HG03378 (cell line): ENCODE measurements around the gene CTNND2.

Experiments used
- ATAC-seq: cut with Tn5 transposase; IDR thresholded peaks from one replicate; pipeline ENCODE4 v1.9.1; 2021; ENCODE audit warnings: mild to moderate bottlenecking, moderate library complexity; ENCODE audit not compliant: unreplicated experiment

CTNND2 gene, protein sequence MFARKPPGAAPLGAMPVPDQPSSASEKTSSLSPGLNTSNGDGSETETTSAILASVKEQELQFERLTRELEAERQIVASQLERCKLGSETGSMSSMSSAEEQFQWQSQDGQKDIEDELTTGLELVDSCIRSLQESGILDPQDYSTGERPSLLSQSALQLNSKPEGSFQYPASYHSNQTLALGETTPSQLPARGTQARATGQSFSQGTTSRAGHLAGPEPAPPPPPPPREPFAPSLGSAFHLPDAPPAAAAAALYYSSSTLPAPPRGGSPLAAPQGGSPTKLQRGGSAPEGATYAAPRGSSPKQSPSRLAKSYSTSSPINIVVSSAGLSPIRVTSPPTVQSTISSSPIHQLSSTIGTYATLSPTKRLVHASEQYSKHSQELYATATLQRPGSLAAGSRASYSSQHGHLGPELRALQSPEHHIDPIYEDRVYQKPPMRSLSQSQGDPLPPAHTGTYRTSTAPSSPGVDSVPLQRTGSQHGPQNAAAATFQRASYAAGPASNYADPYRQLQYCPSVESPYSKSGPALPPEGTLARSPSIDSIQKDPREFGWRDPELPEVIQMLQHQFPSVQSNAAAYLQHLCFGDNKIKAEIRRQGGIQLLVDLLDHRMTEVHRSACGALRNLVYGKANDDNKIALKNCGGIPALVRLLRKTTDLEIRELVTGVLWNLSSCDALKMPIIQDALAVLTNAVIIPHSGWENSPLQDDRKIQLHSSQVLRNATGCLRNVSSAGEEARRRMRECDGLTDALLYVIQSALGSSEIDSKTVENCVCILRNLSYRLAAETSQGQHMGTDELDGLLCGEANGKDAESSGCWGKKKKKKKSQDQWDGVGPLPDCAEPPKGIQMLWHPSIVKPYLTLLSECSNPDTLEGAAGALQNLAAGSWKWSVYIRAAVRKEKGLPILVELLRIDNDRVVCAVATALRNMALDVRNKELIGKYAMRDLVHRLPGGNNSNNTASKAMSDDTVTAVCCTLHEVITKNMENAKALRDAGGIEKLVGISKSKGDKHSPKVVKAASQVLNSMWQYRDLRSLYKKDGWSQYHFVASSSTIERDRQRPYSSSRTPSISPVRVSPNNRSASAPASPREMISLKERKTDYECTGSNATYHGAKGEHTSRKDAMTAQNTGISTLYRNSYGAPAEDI (N-terminal part only)

DNA sequence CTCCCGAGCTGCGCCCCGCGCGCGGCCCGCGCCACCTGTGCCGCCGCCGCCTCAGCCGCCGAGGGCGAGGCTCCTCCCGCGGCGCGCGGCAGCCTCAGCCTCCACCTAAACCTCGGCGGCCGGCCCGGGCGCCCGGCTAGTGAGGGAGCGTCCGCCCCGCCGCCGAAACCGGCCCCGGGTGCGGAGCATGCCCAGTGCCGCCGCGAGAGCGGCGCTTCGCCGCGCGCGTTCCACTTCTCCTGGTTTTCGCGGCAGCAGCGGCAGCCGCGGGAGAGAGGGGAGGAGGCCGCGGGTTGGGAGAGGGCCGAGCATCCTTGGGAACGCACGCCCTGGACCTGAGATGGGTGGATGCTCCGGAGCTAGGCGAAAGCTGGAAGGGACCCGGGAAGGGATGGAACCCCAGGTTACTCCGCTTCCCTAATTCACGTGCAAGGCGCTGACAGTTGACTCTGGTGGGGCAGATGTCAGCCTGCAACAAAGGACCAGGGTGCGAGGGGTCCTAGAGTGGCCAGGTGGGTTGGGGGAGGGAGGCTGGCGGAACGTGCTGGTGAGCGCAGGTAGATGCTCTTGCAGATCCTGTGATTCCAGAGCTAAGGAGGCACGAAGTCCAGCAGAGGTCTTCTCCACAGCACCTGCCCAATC is at the start of gene CTNND2:
Gene CTNND2 (minus strand): TSS at position 182 of the 642 bp plus-strand sequence. CDS start 593 bp downstream, outside the sequence.
- ATAC-seq: no peak

DNA sequence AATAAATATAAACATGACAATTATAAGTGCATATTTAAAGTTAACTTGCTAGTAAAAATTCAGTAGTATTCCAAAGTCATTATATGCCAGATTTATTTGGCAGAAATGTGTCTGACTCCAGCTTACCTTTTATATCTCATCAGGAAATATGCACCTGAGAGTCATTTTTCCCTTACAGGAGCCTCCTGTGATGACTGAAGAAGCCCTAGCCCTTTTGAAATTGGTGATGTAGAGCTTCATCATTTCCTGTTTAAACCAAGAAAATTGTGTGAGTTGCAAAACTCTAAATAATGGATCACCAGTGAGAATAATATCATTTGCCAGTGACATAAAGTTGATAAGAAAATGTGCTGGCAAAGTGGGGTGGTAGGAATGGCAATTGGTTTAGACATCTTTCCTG is 42.1 kb upstream of the CTNND2 start:
- no peak for ATAC-seq

DNA sequence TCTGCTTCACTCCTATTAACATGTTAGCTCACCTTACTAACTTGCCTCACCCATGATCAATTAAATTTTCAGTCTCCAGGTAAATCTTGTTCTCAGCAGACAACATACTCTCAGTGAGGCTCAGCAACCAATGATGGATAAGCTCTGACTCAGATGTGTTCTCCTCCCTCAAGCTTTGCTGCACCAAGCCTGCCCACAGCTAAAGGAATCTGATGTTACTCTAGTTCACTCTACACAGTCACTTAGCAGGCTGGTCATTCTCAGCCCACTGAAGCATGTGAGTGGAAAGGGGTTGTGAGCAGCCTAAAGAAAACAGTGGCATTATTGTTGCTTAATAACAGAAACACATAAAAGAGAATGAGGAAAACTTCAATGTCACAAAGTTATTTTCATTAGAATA is 37.3 kb upstream of the CTNND2 start:
- ATAC-seq: no peak

DNA sequence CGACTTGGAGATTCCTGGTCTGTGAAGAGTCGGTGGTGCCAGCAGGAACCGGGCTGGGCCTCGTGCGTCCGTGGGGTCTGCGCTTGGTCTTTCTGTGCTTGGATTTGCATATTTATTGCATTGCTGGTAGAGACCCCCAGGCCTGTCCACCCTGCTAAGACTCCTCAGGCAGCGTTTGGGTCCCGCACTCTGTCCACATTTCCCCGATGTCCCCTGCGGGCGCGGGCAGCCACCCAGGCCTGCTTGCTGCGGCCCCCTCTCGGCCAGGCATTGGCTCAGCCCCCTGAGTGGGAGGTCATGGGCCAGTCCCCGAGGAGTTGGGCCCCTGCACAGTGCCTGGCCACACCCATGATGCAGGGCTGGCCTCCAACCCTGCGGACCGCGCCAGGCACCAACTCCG is 27.4 kb upstream of the CTNND2 start:
- ATAC-seq: no peak

DNA sequence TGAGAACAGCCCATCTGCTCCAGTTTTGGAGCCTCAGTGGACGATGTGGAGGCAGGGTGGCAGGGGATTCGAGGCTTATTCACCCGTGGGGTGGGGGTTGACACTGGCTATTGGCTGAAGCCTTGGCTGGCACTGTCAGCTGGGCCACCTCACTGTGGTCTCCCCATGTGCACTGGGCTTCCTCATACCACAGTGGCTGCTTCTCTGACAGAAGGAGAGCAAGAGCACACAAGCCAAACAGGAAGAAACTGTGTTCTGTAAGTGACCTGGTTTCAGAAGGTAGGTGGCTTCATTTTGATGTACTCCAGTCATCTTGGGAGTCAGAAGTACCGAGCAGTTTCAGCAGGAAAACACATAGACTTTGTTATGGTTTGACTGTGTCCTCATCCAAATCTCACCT is 24.7 kb upstream of the CTNND2 start:
- ATAC-seq: no peak

DNA sequence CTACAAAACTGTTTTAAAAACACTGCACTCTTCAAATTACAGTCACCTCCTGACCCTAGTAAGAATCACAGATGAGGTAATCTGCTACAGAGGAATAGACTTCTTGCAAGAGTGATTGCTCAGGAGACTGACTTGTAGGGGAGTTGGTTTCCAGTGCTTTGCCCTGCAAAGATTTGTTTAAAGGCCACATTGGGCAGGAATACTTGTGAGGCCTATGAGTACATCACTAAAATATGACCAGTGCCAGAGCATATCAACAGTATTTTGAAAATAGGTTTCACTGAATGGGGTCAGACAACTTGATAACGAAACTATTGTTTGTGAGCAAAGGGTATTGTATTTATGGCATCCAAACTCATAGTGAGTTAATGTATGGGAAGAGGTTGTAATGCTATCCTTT is 21.5 kb upstream of the CTNND2 start:
- no peak for ATAC-seq

DNA sequence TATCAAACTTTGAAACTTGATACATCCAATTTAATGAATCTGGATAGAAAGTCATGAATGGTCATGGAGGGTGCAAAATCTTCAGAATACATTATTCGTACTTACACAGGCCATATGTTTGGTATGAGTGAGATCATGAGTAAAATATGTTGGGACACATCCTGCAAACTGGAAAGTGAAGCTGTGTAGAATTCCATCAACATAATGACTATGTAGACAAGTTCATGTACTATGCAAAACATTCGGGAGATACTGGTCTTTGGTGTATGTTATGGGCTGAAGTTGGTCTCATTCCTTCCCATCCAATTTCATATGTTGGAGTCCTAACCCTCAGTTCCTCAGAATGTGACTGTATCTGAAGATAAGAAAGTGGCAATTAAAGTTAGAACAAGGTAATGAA is 18.1 kb upstream of the CTNND2 start:
- ATAC-seq: no peak

DNA sequence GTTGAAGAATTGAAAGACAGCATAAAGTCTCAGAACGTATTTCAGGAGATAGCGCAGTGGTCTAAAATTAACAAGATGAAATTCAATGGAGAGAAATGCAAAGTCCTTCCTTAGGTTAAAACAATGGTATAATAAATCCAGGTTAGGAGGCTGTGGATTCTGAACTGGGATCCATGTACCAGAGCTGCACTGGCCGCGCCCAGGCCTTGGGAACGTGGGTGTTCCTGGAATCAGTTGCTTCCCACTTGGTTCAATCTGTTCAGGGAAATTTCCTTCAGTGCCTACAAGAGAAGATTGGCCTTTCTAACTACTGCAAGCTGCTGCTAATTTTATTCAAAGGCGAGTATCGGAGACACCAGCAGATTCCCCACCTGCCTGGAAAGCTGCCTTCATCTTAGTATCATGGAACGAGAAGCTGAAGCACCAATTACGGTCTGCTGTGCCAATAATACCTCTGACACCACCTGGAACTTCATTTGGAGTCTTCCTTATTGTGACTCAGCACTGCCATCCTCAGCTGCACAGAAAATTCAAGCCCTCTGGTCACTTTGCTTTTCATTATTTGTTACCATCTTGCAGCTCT is 14.3 kb upstream of the CTNND2 start:
- no peak for ATAC-seq

DNA sequence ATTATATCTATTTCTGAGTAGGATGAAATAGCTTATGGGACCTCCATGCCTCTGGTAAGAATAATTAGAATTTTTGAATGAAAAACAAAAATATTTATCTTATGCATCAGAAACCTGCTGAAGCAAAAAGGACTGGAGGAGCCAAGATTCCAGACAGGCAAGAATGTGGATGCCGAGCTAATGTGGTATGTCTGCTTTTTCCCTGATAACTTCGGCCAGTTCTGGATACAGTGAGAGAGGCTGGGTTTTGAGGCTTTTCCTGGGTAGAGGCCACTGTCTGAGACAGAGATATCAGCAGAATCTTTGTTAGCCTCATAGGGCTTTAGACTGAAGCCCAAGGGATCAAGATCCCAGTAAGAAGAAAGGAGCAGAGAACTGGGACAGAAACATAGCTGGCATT is 5.2 kb upstream of the CTNND2 start:
- no peak for ATAC-seq

DNA sequence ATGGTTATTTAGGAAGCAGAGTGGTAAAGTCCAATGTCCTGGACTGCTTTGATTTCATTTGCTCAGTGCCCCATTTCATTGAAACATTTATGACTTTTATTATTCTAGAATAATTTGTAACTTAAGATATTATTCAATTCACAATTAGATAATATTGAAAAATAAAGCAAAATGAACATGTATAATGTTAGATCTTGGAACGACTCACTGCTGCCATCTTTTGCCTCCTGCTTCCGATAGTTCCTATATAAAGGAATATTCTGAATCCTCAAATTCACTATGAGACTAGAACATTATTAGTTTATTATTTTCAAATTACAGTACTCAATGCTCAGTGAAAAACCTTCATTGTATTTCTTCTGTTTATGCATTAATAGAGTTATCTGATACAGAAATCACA is 2.3 kb upstream of the CTNND2 start:
- ATAC-seq: no peak

DNA sequence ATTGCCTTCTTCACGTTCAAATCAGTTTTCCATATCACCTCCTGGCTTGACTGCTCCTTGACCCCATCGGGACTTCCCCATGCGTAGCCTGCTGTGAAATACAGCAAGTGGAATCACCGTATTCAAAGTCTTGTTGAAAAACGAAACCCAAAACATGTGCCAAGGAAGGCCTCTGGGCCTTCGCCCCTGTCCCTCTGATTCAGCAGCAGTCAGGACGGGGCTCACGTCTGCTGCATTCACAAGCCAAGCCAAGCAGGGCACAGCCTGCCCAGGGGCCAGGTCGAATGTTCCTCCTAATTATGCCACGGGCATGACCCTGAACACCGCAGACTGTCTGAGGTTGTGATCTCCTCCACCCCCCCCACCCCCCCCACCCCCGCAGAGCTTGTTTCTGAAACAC is 960 bp upstream of the CTNND2 start:
- no peak for ATAC-seq

DNA sequence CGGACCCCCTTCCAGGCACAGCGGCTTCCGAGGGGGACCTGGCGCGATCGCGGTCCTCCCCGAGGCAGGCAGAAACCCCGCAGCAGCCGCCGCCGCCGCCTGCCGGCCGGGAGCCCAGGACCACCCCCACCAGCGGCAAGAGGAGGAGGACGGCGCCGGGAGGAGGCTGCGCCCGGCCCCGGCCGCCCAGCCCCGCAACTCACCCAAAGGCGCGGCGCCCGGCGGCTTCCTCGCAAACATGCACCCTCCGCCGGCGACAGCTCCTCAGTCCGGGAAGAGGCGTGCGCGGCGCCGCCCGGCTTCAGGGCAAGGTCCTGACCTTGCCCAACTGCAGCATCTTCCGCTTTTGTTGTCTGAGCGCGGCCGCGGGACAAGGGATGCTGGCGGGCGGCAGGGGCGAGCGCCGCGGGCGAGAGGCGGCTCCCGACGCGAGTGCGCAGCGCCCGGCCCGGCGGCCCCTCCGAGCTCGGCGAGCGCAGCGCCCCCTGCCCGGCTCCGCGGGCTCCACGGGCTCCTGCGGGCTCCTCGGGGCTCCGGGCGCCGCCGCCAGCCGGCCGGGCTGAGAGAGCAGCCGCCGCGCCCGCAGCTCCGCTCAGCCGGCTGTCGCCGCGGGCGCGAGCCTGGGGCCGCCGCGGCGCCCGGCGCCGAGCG is 507 bp downstream of the CTNND2 start:
- ATAC-seq: no peak

DNA sequence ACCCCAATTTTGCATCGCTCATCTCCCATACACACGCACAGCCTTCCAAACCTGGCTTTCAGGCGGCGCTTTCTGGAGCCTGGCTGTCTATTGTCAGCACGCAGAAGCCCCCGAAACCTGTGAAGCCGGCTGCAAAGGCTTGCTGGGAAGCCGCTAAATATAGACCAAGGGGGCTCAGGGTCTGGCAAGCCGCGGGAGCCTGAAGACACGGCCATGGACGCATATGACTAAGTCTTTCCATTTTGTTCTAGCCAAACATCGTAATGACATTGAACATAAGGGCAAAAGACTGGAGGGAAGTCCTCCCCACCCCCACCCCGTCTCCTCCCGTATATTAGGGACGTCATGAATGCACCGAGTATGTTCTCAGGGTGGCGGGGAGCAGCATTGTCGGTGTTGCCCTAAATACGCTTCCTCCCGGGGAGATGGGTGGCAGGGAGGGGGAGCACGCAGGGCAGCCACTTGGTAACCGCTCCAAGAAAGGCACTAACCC is 1.1 kb downstream of the CTNND2 start:
- ATAC-seq: no peak

DNA sequence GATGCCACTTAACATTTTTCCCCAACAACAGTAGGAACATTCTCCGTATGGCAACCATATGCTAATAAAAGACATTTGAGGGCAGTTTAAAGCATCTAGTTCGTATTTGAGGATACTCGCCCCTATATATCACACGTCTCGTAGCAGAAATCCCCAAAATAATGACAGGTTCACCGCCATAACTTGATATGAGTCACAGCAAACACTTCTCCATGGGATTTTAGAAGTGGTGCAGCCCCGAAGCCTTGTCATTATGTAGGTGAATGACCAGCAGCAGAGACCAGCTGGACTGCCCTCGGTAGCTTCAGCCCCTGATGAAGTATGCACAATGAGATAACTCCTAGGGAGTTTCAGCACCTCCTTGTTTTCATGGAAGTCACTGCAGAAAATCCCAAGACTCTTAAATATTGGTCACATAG is 2.0 kb downstream of the CTNND2 start:
- ATAC-seq: no peak

DNA sequence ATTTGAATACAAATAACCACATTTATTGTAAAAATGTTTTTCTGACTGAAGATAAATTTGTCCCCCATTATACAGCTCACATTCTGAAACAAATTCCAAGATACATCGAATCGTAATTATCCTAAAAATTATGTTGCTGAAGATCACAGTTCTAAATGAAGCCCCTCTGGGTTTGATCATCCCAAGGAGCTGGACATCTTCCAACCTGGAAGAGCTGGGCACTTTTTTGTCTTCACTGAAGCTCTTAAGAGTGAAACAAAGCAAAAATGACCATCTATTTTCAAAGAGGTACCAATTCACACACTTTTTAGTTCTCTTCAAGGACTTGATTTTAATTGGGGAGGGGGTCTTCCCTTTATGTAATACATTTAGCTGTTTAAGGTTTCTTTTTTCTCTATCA is 5.5 kb downstream of the CTNND2 start:
- ATAC-seq: no peak

DNA sequence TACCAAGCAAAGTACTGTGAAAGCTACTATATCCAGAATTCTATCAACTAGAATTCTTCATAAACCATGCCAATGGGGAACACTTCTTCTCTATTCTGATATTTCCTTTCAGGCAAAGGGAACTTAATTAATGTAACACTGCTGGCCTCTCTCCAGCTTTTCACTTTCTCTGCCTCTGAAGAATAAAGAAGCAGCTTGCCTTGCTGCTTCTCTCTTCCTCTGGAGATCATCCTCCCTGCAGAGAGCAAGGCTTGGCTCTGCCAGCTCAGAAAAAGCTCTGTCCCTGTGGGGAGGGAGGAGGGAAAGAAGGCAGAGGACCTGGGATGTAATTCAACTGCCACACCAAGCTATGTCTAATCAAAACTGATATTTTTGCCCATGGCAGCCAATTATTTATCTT is 6.5 kb downstream of the CTNND2 start:
- no peak for ATAC-seq

DNA sequence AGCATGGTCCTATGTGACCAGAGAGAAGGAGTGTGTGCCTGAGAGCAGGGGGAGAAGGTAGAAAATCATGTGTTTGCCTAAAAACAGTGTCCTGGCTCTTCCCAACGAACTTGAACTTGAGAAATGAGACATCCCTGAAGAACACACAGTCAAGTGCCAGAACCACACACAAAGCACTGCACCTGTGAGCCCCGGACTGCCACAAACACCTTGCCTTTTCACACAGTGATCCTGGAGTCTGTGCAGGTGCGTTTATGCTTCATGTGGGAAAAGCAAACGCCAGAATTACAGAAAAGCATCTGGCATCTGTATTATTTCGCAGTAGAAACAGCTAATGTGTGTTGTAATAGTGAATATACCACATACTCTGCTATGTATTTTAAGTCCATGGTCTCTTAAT is 9.3 kb downstream of the CTNND2 start:
- ATAC-seq: no peak

DNA sequence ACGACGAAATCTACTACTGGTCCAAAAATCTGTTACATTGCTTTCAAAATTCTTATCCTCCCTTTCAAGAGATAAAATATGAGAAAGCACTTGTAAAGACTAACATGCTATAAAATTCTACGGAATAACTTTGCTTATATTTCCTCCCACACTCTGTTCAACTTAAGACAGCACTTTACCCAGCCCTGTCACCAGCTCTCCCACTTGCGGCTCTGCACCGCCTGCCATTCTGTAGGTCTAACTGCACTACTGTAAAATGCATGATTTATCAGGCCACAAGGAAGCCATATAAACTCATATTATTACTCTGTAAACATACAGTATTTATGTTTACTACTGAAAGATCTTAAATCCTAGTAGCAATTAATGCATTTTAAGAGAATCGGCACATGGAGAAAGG is 11.4 kb downstream of the CTNND2 start:
- ATAC-seq: no peak

DNA sequence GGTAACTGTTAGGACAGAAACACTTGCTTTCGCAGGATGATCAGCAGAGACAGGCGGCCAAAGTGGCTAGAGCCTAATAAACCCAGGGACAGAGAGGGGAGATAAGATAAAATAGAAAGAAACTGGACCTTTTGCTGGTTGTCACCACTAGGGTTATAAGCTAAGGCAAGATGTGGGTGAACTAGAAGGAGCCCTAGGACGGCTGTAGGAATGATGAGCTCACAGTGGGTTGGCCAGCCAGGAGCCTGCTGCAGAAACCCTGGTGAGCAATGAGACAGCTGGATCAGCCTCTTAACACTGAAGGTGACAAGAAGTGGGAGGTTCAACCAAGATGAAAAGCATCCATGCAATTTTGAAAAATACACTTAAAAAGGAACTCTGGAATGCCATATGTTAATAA is 13.5 kb downstream of the CTNND2 start:
- ATAC-seq: no peak

DNA sequence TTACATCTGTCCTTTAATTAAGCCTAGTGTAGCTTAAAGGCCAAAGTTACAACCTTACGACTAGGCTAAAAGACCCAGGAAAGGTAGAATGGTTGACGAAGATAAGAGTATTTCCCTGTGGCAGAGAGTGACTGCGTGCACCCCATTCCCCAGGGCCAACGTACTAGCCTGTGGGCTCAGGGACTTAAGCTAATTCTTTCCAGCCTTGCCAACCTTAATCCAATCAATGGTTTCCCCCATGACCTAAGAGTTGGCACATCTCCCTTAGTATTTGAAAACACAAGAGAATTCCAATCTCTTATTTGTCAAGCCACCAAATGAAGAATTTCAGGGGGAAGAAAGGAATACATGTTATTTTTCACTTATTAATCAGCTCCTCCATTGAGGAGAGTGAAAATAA is 16.0 kb downstream of the CTNND2 start:
- ATAC-seq: no peak
